Measurements from ENCODE around the gene ADGRG6. TPM values are rescaled to one million over a fixed set of nuclear protein-coding genes. Genes with fewer than 3 reads are reported as not detected.

Gene ADGRG6
- total and polyA plus RNA-seq, 2 experiments from 2014 or later: 2.4 to 8.7 TPM

GRCh38 chr6:142438898-142439297, 137.1 kb downstream of the ADGRG6 start:
- H3K9me3 ChIP-seq (ENCODE audit: low read depth): no peaks in the 10 kb centered on the region
- no peak for TF ChIP-seq CTCF (IDR thresholded peaks at IDR 0.05; ENCODE audit: low read depth, low read length)
- H3K36me3 ChIP-seq: no peaks in the 10 kb centered on the region
- no peak for DNase-seq (ENCODE audit: low read depth in 1 of 2, low spot score in 1 of 2)
- no peaks in the 10 kb centered on the region for H3K27me3 ChIP-seq
- no peak overlapping the region for H3K4me3 ChIP-seq
- H3K27ac ChIP-seq: no peak overlapping the region
- H3K4me1 ChIP-seq (ENCODE audit: low read depth): no peaks in the 10 kb centered on the region

DNA sequence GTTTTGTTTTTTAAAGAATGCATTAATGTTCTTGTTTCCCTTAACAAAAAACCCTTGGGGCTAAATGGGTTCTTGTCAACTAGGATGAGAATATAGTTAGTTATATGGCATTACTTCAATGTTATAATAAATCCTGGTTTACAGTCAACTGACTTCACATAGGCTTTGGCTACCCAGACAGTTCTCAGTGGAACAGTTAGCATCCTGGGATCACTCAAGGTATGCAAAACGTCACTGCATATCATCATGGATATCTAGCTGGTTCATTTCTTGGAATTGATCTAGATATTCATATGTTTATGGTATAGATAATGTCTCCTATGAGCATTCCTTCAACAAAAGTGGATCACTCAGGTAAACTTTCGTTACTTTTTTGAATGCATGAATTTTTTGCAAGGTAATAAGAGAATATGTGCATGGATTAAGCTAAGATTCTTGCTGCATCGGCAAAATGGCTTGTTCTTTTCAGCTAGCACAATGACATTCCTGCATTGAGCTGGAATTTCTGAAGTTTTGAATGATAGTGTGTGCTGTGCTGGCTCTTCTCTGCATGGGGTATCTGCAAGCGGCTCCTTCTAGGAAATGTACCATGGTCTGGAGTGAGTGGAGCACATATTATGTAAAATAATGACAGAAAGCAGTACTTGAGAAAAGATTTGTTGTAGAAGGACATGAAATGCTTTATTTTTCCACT, 138.9 kb downstream of the ADGRG6 start:
- no peak for DNase-seq (ENCODE audit: low read depth in 1 of 2, low spot score in 1 of 2)
- H3K9me3 ChIP-seq (ENCODE audit: low read depth): no peaks in the 10 kb centered on the region
- H3K4me1 ChIP-seq (ENCODE audit: low read depth): no peaks in the 10 kb centered on the region
- no peak for TF ChIP-seq CTCF (IDR thresholded peaks at IDR 0.05; ENCODE audit: low read depth, low read length)
- no peak overlapping the region for H3K4me3 ChIP-seq
- no peak overlapping the region for H3K27ac ChIP-seq
- H3K36me3 ChIP-seq: no peaks in the 10 kb centered on the region
- H3K27me3 ChIP-seq: no peaks in the 10 kb centered on the region

- no peak for TF ChIP-seq CTCF (IDR thresholded peaks at IDR 0.05; ENCODE audit: low read depth, low read length)
- no peak overlapping the region for H3K4me3 ChIP-seq
- DNase-seq (ENCODE audit: low read depth in 1 of 2, low spot score in 1 of 2): no peak
- H3K27me3 ChIP-seq: no peaks in the 10 kb centered on the region
- H3K27ac ChIP-seq: no peak overlapping the region
- no peaks in the 10 kb centered on the region for H3K9me3 ChIP-seq (ENCODE audit: low read depth)
- no peaks in the 10 kb centered on the region for H3K4me1 ChIP-seq (ENCODE audit: low read depth)
- H3K36me3 ChIP-seq: no peaks in the 10 kb centered on the region
These were observed 139.9 kb downstream of the ADGRG6 start for GRCh38 chr6:142441716-142442115.

DNA sequence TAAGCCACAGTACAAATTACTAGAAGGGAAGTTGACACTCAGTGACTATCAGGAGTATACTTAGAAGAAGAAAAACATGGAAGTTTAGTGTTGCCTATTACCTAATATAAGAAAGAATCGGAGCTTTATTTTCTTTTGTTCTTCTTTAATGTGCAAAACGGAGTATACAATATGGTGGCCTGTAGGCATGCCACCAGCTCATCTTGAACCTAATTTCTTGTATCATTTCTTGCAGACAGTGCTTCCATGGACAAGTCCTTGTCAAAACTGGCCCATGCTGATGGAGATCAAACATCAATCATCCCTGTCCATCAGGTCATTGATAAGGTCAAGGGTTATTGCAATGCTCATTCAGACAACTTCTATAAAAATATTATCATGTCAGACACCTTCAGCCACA, 141.3 kb downstream of the ADGRG6 start:
- no peaks in the 10 kb centered on the region for H3K27me3 ChIP-seq
- no peaks in the 10 kb centered on the region for H3K4me1 ChIP-seq (ENCODE audit: low read depth)
- no peak overlapping the region for H3K4me3 ChIP-seq
- H3K36me3 ChIP-seq: no peaks in the 10 kb centered on the region
- no peaks in the 10 kb centered on the region for H3K9me3 ChIP-seq (ENCODE audit: low read depth)
- no peak for TF ChIP-seq CTCF (IDR thresholded peaks at IDR 0.05; ENCODE audit: low read depth, low read length)
- DNase-seq (ENCODE audit: low read depth in 1 of 2, low spot score in 1 of 2): no peak
- H3K27ac ChIP-seq: no peak overlapping the region

DNA sequence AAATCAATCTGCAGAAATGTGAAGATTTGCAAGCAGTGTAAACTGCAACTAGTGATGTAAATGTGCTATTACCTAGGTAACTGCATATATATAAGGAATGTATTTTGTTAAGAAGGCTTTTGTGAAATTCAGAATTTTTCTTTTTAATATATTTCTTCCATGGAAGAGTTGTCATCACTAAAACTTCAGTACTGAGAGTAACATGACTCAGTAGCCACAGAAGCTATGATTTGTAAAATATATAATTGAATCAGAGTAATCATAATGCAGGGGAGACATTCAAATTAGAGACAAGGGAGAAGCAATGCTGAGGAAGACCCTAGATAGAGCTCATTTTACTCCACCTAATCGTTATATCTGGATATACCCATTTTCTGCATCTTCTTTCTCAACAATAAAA, 141.7 kb downstream of the ADGRG6 start:
- no peaks in the 10 kb centered on the region for H3K36me3 ChIP-seq
- H3K27ac ChIP-seq: no peak overlapping the region
- H3K4me1 ChIP-seq (ENCODE audit: low read depth): no peaks in the 10 kb centered on the region
- no peaks in the 10 kb centered on the region for H3K9me3 ChIP-seq (ENCODE audit: low read depth)
- DNase-seq (ENCODE audit: low read depth in 1 of 2, low spot score in 1 of 2): no peak
- H3K27me3 ChIP-seq: no peaks in the 10 kb centered on the region
- no peak overlapping the region for H3K4me3 ChIP-seq
- TF ChIP-seq CTCF (IDR thresholded peaks at IDR 0.05; ENCODE audit: low read depth, low read length): no peak

Data from cardiac muscle cell (in vitro differentiated cells and primary cell).